ENCODE data around the gene PARVG.

Gene PARVG

DNA sequence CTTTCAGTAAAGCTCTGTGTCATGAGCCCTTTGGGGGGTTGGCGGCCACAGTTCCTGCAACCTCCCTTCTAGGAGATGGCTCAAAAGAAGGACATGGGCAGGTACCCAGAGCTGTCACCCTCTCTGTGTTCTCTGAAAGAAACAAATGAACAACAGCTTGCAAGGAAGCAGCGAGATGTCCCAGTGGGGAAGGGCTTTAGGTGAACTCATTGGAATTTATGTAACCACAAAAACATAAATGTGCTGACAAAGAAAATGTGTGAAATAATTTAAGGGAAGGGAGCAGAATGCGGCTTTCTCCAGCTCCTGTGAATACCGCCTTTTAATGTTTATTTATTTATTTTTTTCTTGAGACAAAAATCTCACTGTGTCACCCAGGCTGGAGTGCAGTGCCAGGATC is 3.3 kb downstream of the PARVG start:
- Histone ChIP-seq H3K4me3 (replicated peaks; ENCODE audit: low read depth, low read length) (no peak overlapping the region), H3K27me3 (replicated peaks; ENCODE audit: control insufficient read depth, insufficient read depth, low read length) (no peaks in the 10 kb centered on the region), H3K36me3 (ENCODE audit: control insufficient read depth, insufficient read depth, low read length) (peaks cover 11% of the 10 kb centered on the region)
- no peak for DNase-seq (ENCODE audit: extremely low read depth, insufficient read length)
- TF ChIP-seq, protein P1, sequence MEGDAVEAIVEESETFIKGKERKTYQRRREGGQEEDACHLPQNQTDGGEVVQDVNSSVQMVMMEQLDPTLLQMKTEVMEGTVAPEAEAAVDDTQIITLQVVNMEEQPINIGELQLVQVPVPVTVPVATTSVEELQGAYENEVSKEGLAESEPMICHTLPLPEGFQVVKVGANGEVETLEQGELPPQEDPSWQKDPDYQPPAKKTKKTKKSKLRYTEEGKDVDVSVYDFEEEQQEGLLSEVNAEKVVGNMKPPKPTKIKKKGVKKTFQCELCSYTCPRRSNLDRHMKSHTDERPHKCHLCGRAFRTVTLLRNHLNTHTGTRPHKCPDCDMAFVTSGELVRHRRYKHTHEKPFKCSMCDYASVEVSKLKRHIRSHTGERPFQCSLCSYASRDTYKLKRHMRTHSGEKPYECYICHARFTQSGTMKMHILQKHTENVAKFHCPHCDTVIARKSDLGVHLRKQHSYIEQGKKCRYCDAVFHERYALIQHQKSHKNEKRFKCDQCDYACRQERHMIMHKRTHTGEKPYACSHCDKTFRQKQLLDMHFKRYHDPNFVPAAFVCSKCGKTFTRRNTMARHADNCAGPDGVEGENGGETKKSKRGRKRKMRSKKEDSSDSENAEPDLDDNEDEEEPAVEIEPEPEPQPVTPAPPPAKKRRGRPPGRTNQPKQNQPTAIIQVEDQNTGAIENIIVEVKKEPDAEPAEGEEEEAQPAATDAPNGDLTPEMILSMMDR (IDR thresholded peaks at IDR 0.05; ENCODE audit: insufficient read depth, low read length, poor library complexity, severe bottlenecking), result no peak

DNA sequence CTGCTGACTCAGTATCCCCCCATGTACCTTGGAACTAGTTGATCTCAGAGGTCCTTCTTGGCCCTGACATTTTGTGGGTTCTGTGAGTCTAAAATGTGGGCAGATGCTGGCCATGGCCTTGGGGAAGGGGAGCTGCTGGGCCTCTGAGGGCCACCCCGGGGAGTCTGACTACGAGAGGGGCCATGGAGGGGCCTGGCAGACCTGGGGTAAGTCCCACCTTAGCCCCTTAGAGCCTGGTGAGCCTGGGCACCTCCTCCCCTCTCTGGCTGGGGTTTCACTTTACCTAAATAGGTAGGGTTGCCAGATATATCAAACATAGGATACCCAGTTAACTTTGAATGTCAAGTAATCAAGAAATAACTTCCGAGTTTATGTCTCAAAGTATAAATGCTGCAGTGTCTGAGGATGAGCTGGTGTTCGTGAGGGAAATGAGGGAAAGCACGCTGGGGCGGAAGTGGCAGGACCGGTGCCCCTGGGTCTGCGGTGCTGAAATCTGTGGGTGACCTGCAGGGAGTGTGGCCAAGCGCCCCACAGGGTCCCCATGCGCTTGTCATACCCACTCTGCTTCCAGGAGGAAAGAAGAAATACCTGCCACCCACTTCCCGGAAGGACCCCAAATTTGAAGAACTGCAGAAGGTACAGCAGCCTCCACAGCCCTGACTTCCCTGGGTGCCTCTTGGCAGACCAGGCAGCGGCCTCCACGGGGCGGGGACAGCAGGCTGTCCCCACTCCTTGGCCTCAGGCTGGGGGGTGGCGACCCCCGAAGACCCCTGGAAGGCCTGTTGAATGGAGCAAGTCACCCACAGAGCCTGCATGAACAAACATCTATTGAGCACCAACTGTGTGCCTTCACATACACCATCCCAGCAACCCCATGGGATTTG is 4.8 kb downstream of the PARVG start:
- no peak for DNase-seq (ENCODE audit: extremely low read depth, insufficient read length)
- H3K4me3 ChIP-seq (replicated peaks; ENCODE audit: low read depth, low read length), result no peak overlapping the region
- no peaks in the 10 kb centered on the region for H3K27me3 ChIP-seq (replicated peaks; ENCODE audit: control insufficient read depth, insufficient read depth, low read length)
- peaks cover 11% of the 10 kb centered on the region for H3K36me3 ChIP-seq (ENCODE audit: control insufficient read depth, insufficient read depth, low read length)
- TF ChIP-seq, protein P1 (IDR thresholded peaks at IDR 0.05; ENCODE audit: insufficient read depth, low read length, poor library complexity, severe bottlenecking), result no peak

DNA sequence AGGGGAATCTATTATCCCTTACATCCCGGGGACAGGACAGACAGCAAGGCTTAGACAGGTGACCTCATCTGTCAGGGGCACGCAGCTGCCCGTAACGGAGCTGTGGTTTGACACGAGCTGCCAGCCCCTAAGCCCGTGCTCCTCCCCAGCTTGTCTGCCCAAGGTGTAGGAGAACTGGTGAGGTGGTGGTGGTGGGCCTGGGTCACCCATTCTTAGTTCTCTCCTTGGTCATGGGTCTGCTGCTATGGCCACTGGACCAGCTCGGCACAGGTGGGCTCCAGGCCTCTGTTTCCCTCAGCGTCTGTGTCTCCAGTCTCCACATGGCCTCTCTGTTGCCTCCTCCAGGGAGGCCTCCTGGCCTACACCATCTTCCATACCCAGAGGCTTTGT is 5.4 kb downstream of the PARVG start:
- DNase-seq (ENCODE audit: extremely low read depth, insufficient read length), result no peak
- Histone ChIP-seq H3K4me3 (replicated peaks; ENCODE audit: low read depth, low read length) (no peak overlapping the region), H3K27me3 (replicated peaks; ENCODE audit: control insufficient read depth, insufficient read depth, low read length) (no peaks in the 10 kb centered on the region), H3K36me3 (ENCODE audit: control insufficient read depth, insufficient read depth, low read length) (peaks cover 11% of the 10 kb centered on the region)
- TF ChIP-seq, protein P1 (IDR thresholded peaks at IDR 0.05; ENCODE audit: insufficient read depth, low read length, poor library complexity, severe bottlenecking), result no peak

DNA sequence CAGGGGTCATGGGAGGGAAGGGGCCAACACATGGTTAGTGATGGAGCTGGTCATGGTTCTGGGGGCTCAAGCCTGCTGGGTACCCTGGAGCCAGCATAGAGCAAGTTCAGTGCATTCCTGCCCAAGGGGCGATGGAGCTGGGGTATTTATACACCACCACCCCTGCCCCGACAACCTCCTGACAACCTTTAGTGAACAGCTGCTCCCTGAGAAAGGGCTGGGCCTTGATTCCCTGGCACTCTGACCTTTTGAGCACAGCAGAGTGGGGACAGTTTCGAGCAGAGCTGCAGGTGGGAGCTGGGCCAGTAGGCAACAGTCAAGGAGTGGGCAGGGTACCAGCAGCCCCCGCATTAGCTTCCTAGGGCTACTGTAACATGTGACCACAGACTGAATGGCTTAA is 6.0 kb downstream of the PARVG start:
- TF ChIP-seq, protein P1 (IDR thresholded peaks at IDR 0.05; ENCODE audit: insufficient read depth, low read length, poor library complexity, severe bottlenecking), result no peak
- no peak overlapping the region for H3K4me3 ChIP-seq (replicated peaks; ENCODE audit: low read depth, low read length)
- peaks cover 11% of the 10 kb centered on the region for H3K36me3 ChIP-seq (ENCODE audit: control insufficient read depth, insufficient read depth, low read length)
- H3K27me3 ChIP-seq (replicated peaks; ENCODE audit: control insufficient read depth, insufficient read depth, low read length), result no peaks in the 10 kb centered on the region
- DNase-seq (ENCODE audit: extremely low read depth, insufficient read length), result no peak

DNA sequence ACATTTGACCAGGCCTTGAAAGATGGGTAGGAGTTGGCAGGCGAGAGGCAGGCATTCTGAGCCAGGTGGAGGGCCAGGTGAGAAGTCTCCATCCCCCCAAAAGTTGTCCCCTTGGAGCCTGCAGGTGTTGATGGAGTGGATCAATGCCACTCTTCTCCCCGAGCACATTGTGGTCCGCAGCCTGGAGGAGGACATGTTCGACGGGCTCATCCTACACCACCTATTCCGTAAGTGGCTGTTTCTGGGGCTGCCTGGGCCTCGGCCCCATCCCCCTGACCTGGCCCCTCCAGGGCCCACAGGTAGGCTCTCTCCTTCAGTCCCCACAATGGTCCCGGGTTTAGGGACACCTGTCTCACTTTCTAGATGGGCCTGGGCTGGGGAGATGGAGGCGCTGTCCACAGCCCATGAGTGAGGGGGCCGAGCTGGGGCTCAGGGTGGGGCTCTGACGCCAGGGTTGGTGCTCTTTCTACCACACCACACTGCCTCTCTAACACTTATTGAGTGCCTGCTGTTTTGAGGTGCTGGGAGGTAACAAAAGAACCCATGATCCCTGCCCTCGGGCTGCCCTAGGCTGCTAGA is 7.0 kb downstream of the PARVG start:
- TF ChIP-seq, protein P1 (IDR thresholded peaks at IDR 0.05; ENCODE audit: insufficient read depth, low read length, poor library complexity, severe bottlenecking), result no peak
- no peak for DNase-seq (ENCODE audit: extremely low read depth, insufficient read length)
- Histone ChIP-seq H3K36me3 (ENCODE audit: control insufficient read depth, insufficient read depth, low read length) (peaks cover 11% of the 10 kb centered on the region), H3K27me3 (replicated peaks; ENCODE audit: control insufficient read depth, insufficient read depth, low read length) (no peaks in the 10 kb centered on the region), H3K4me3 (replicated peaks; ENCODE audit: low read depth, low read length) (no peak overlapping the region)

Data from GM06990 (cell line).